Tibial nerve (tissue), 4 donors: ENCODE data around the gene EXPH5. TPM values are rescaled to one million over a fixed set of nuclear protein-coding genes. Genes with fewer than 3 reads are reported as not detected.
"Not testable (repeated sequence)": the region's sequence is repeated elsewhere in the genome, so short reads cannot be mapped to it uniquely, and the experiment has no call there.

Experiments
- DNase-seq, 2 donors: peaks; one replicate each; pipeline ENCODE4 v3.0.0-alpha.2; 2019; ENCODE audit warnings: low spot score in 2 of 2
- H3K27ac ChIP-seq, 4 donors: fragments of 200-600 bp; sonication (generic) in 3 of 4; one replicate each; pipeline ENCODE4 v1.5.1; 2017 to 2019; ENCODE audit warnings: mild to moderate bottlenecking in 1 of 4
- H3K27me3 ChIP-seq, 2 donors: fragments of 200-600 bp; sonication (generic) in 1 of 2; one replicate each; pipeline versions ENCODE4 v1.5.1 to v1.6.0; 2017 to 2019
- H3K36me3 ChIP-seq, 3 donors: fragments of 200-600 bp; sonication (generic); one replicate each; pipeline ENCODE4 v1.5.1; 2018 to 2019
- H3K4me1 ChIP-seq, 4 donors: fragments of 200-600 bp; sonication (generic) in 3 of 4; one replicate each; pipeline ENCODE4 v1.5.1; 2017 to 2019
- H3K4me3 ChIP-seq, 4 donors: fragments of 200-600 bp; sonication (generic) in 3 of 4; one replicate each; pipeline ENCODE4 v1.5.1; 2017 to 2019; ENCODE audit warnings: mild to moderate bottlenecking in 1 of 4, moderate library complexity in 1 of 4
- H3K9me3 ChIP-seq, 4 donors: fragments of 200-600 bp; sonication (generic) in 3 of 4; one replicate each; pipeline ENCODE4 v1.5.1; 2017 to 2019
- EP300 ChIP-seq, 2 donors: sonication (generic); formaldehyde crosslinking; IDR thresholded peaks; one replicate each; pipeline ENCODE4 v1.6.1; 2017; ENCODE audit warnings: antibody characterized with exemption in 2 of 2, mild to moderate bottlenecking in 1 of 2
- POLR2A ChIP-seq, 2 donors: fragments of 450-650 bp; IDR thresholded peaks; one replicate each; pipeline ENCODE4 v1.6.1; 2017; ENCODE audit warnings: antibody characterized with exemption in 2 of 2, mild to moderate bottlenecking in 2 of 2, moderate library complexity in 2 of 2
- WGBS, 2 donors: methylation state at CpG; one replicate each; pipeline ENCODE4 v1.1.5; 2018; 5-methylcytosine and 5-hydroxymethylcytosine counted together
- total RNA-seq, 4 donors: library from RNA; depleted of rRNA; stranded (reverse); fragments of >200 nt; gene quantifications; one replicate each; pipeline ENCODE4 v1.1.0, GENCODE V29; 2016
- TF ChIP-seq, protein P1 (sequence below), 5 experiments: fragments of 200-600 bp in 3 of 5; fragments of 450-650 bp in 2 of 5; sonication (generic) in 3 of 5; IDR thresholded peaks; one replicate each; pipeline ENCODE4 v1.5.1; 2016 to 2019; ENCODE audit warnings: antibody characterized with exemption in 5 of 5, mild to moderate bottlenecking in 3 of 5, moderate library complexity in 2 of 5

Gene EXPH5
- 1 to 10 TPM; 2.4 to 5.4 (median 4.1) TPM for total RNA-seq

- Histone ChIP-seq H3K36me3 (no peaks in the 10 kb centered on the region), H3K4me3 (peak within 1 kb of the TSS; percentile 33 to 87 (median 66)), H3K9me3 (no peaks in the 10 kb centered on the region), H3K27me3 (peaks cover 0 to 6% of the 10 kb centered on the region in 2 donors), H3K27ac (peak within 1 kb of the TSS; percentile 19 to 87 (median 66)), H3K4me1 (peaks cover 0 to 16% (median 4%) of the 10 kb centered on the region in 4 donors)
- 1% methylated on average over 37 of the region's 37 CpGs for WGBS, 2 donors
- peak; percentile 33 to 55 for DNase-seq
- peak in 1 of 2 donors; percentile 73 for TF ChIP-seq EP300 (IDR thresholded peaks at IDR 0.05)
- TF ChIP-seq, protein P1, sequence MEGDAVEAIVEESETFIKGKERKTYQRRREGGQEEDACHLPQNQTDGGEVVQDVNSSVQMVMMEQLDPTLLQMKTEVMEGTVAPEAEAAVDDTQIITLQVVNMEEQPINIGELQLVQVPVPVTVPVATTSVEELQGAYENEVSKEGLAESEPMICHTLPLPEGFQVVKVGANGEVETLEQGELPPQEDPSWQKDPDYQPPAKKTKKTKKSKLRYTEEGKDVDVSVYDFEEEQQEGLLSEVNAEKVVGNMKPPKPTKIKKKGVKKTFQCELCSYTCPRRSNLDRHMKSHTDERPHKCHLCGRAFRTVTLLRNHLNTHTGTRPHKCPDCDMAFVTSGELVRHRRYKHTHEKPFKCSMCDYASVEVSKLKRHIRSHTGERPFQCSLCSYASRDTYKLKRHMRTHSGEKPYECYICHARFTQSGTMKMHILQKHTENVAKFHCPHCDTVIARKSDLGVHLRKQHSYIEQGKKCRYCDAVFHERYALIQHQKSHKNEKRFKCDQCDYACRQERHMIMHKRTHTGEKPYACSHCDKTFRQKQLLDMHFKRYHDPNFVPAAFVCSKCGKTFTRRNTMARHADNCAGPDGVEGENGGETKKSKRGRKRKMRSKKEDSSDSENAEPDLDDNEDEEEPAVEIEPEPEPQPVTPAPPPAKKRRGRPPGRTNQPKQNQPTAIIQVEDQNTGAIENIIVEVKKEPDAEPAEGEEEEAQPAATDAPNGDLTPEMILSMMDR (IDR thresholded peaks at IDR 0.05): no peak
- TF ChIP-seq POLR2A (IDR thresholded peaks at IDR 0.05): peak in 1 of 2 donors; percentile 58
Measured at GRCh38 chr11:108593214-108593922, at the start of gene EXPH5. Gene EXPH5 (minus strand): TSS chr11:108593768. CDS start chr11:108593536, 232 bp downstream.

GRCh38 chr11:108641752-108642151, 48.2 kb upstream of the EXPH5 start:
- H3K27me3 ChIP-seq, DNase-seq: not testable (repeated sequence)
- WGBS, 2 donors: 79 to 100% methylated on average over 1 of the region's 1 CpG

GRCh38 chr11:108639146-108639545, 45.6 kb upstream of the EXPH5 start:
- H3K27me3 ChIP-seq: no peaks in the 10 kb centered on the region
- TF ChIP-seq, protein P1 (IDR thresholded peaks at IDR 0.05): no peak
- TF ChIP-seq EP300 (IDR thresholded peaks at IDR 0.05): no peak
- TF ChIP-seq POLR2A (IDR thresholded peaks at IDR 0.05): no peak
- DNase-seq: no peak
- WGBS, 2 donors: 93 to 100% methylated on average over 1 of the region's 1 CpG
- no peaks in the 10 kb centered on the region for H3K4me1 ChIP-seq
- H3K27ac ChIP-seq: no peak overlapping the region
- no peak overlapping the region for H3K4me3 ChIP-seq
- H3K9me3 ChIP-seq: no peaks in the 10 kb centered on the region
- H3K36me3 ChIP-seq: no peaks in the 10 kb centered on the region

More at GRCh38 chr11:108641752-108642151, 48.2 kb upstream of the EXPH5 start:
- not testable (repeated sequence) for H3K9me3 ChIP-seq, H3K27ac ChIP-seq, H3K4me1 ChIP-seq, H3K4me3 ChIP-seq, H3K36me3 ChIP-seq

- H3K4me1 ChIP-seq: no peaks in the 10 kb centered on the region
- no peak for DNase-seq
- H3K9me3 ChIP-seq: no peaks in the 10 kb centered on the region
- H3K4me3 ChIP-seq: no peak overlapping the region
- WGBS, 2 donors: 83 to 85% methylated on average over 2 of the region's 2 CpGs
- no peak overlapping the region for H3K27ac ChIP-seq
- TF ChIP-seq EP300 (IDR thresholded peaks at IDR 0.05): no peak
- no peaks in the 10 kb centered on the region for H3K27me3 ChIP-seq
- H3K36me3 ChIP-seq: no peaks in the 10 kb centered on the region
Measured at GRCh38 chr11:108636222-108636621, 42.7 kb upstream of the EXPH5 start.

GRCh38 chr11:108635106-108635505, 41.5 kb upstream of the EXPH5 start:
- Histone ChIP-seq H3K4me3 (no peak overlapping the region), H3K27me3 (no peaks in the 10 kb centered on the region), H3K9me3 (no peaks in the 10 kb centered on the region), H3K36me3 (no peaks in the 10 kb centered on the region), H3K4me1 (no peaks in the 10 kb centered on the region), H3K27ac (no peak overlapping the region)
- no peak for DNase-seq
- no peak for TF ChIP-seq EP300 (IDR thresholded peaks at IDR 0.05)
- TF ChIP-seq, protein P1 (IDR thresholded peaks at IDR 0.05): no peak
- no peak for TF ChIP-seq POLR2A (IDR thresholded peaks at IDR 0.05)

- H3K36me3 ChIP-seq: no peaks in the 10 kb centered on the region
- H3K4me1 ChIP-seq: no peaks in the 10 kb centered on the region
- TF ChIP-seq, protein P1 (IDR thresholded peaks at IDR 0.05): no peak
- TF ChIP-seq POLR2A (IDR thresholded peaks at IDR 0.05): no peak
- TF ChIP-seq EP300 (IDR thresholded peaks at IDR 0.05): no peak
- peaks cover 0 to 17% (median 0%) of the 10 kb centered on the region in 4 donors for H3K9me3 ChIP-seq
- no peak for DNase-seq
- WGBS, 2 donors: 58 to 63% methylated on average over 2 of the region's 2 CpGs
- no peaks in the 10 kb centered on the region for H3K27me3 ChIP-seq
- H3K4me3 ChIP-seq: no peak overlapping the region
- no peak overlapping the region for H3K27ac ChIP-seq
Measured at GRCh38 chr11:108632041-108632704, 38.6 kb upstream of the EXPH5 start.
